ENCODE data around the gene SP7. TPM values are rescaled to one million over a fixed set of nuclear protein-coding genes. Genes with fewer than 3 reads are reported as not detected.

Gene SP7
- total RNA-seq, 1 donor from 2014 or later = 0.27 TPM

GRCh38 chr12:53295891-53296219 lies 40.3 kb downstream of the SP7 start:
- no peaks in the 10 kb centered on the region for H3K9me3 Mint-ChIP-seq
- H3K4me3 Mint-ChIP-seq = peak overlapping the region; percentile 99
- no peaks in the 10 kb centered on the region for H3K27me3 Mint-ChIP-seq (ENCODE audit: low read depth)
- TF ChIP-seq CTCF (IDR thresholded peaks at IDR 0.05; ENCODE audit: unreplicated experiment) = no peak
- peak overlapping the region; percentile 98 for H3K27ac Mint-ChIP-seq
- no peak for DNase-seq (ENCODE audit: low spot score in 2 of 2, unreplicated experiment in 2 of 2)
- peaks cover 9% of the 10 kb centered on the region for H3K36me3 Mint-ChIP-seq
- H3K4me1 Mint-ChIP-seq = peaks cover 31% of the 10 kb centered on the region

- H3K4me3 Mint-ChIP-seq = peak within 1 kb of the TSS; percentile 99
- peak; percentile 55 to 81 for DNase-seq (ENCODE audit: low spot score in 2 of 2, unreplicated experiment in 2 of 2)
- peaks cover 9% of the 10 kb centered on the region for H3K36me3 Mint-ChIP-seq
- H3K9me3 Mint-ChIP-seq = no peaks in the 10 kb centered on the region
- no peaks in the 10 kb centered on the region for H3K27me3 Mint-ChIP-seq (ENCODE audit: low read depth)
- H3K4me1 Mint-ChIP-seq = peaks cover 26% of the 10 kb centered on the region
- peak within 1 kb of the TSS; percentile 98 for H3K27ac Mint-ChIP-seq
- no peak for TF ChIP-seq CTCF (IDR thresholded peaks at IDR 0.05; ENCODE audit: unreplicated experiment)
Observed at GRCh38 chr12:53295070-53295890, 40.9 kb downstream of the SP7 start, which contains the start of gene PFDN5. TSS of gene PFDN5 (plus strand) at chr12:53295542. CDS start at chr12:53295568, 26 bp downstream.

- H3K4me3 Mint-ChIP-seq = no peak overlapping the region
- peaks cover 18% of the 10 kb centered on the region for H3K4me1 Mint-ChIP-seq
- no peaks in the 10 kb centered on the region for H3K27me3 Mint-ChIP-seq (ENCODE audit: low read depth)
- peaks cover 7% of the 10 kb centered on the region for H3K36me3 Mint-ChIP-seq
- no peak for DNase-seq (ENCODE audit: low spot score in 2 of 2, unreplicated experiment in 2 of 2)
- no peaks in the 10 kb centered on the region for H3K9me3 Mint-ChIP-seq
- no peak for TF ChIP-seq CTCF (IDR thresholded peaks at IDR 0.05; ENCODE audit: unreplicated experiment)
- H3K27ac Mint-ChIP-seq = no peak overlapping the region
Observed at GRCh38 chr12:53292426-53292825, 43.7 kb downstream of the SP7 start.

- TF ChIP-seq CTCF (IDR thresholded peaks at IDR 0.05; ENCODE audit: unreplicated experiment) = no peak
- H3K4me3 Mint-ChIP-seq = no peak overlapping the region
- DNase-seq (ENCODE audit: low spot score in 2 of 2, unreplicated experiment in 2 of 2) = no peak
- no peak overlapping the region for H3K27ac Mint-ChIP-seq
- peaks cover 7% of the 10 kb centered on the region for H3K4me1 Mint-ChIP-seq
- H3K27me3 Mint-ChIP-seq (ENCODE audit: low read depth) = no peaks in the 10 kb centered on the region
- H3K36me3 Mint-ChIP-seq = peaks cover 11% of the 10 kb centered on the region
- H3K9me3 Mint-ChIP-seq = no peaks in the 10 kb centered on the region
Observed at GRCh38 chr12:53290661-53291060, 45.5 kb downstream of the SP7 start.

GRCh38 chr12:53289891-53290290 lies 46.3 kb downstream of the SP7 start:
- no peaks in the 10 kb centered on the region for H3K9me3 Mint-ChIP-seq
- H3K36me3 Mint-ChIP-seq = peaks cover 11% of the 10 kb centered on the region
- no peak overlapping the region for H3K4me3 Mint-ChIP-seq
- peaks cover under 1% of the 10 kb centered on the region for H3K4me1 Mint-ChIP-seq
- H3K27me3 Mint-ChIP-seq (ENCODE audit: low read depth) = no peaks in the 10 kb centered on the region
- no peak for TF ChIP-seq CTCF (IDR thresholded peaks at IDR 0.05; ENCODE audit: unreplicated experiment)
- no peak for DNase-seq (ENCODE audit: low spot score in 2 of 2, unreplicated experiment in 2 of 2)
- no peak overlapping the region for H3K27ac Mint-ChIP-seq

Data from mesothelial cell of epicardium (in vitro differentiated cells).